GM12865 (cell line): ENCODE measurements around the gene EPO.

Experiments used
- DNase-seq: peaks from one replicate; pipeline ENCODE4 v3.0.0; 2010; ENCODE audit warnings: low read depth
- H3K4me3 ChIP-seq: 2 replicates; pipeline ENCODE4 v1.5.1; 2011; ENCODE audit warnings: mild to moderate bottlenecking, low read depth, low read length, control low read depth
- TF ChIP-seq, protein P1 (sequence below): IDR thresholded peaks from 2 replicates; pipeline ENCODE4 v1.5.1; 2011; ENCODE audit warnings: low read length, control low read depth, low read depth, inconsistent platforms; ENCODE audit not compliant: insufficient read depth; ENCODE audit errors: missing control alignments

EPO gene

DNA sequence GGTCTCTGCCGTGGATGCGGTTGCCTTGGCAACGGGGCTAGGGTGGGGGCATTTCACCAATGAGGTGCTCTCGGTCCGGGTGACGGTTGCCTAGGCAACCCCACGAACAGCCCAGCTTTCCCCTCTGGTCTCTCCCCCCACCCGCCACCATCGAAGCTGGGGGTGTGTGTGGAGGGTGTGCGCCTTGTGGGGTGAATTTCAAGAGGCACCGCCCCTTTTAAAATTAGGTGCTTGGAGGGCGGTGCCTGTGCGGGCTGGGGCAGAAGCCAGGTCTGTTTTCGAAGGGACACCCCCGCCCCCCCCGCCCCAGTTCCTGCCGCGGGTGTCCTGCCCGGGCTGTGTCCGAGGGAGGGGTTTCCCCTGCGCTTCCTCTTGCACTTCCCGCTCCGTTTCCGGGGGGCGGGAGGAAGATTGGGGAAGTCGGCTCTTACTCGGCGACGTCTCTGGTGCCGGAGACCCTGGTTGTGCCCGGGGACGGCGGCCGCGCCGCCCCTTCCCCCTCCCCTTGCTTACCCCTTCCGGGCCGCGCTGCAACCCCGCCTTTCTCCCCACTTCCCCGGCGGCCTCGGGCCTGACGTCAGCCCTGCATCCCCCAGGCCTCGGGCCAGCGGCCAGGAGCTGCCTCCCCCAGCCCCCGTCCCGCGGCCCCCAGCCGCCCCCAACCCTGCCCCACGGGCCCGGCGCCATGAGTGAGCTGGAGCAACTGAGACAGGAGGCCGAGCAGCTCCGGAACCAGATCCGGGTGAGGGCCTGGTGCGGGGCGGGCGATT, 44.5 kb upstream of the EPO start:
- TF ChIP-seq, protein P1, sequence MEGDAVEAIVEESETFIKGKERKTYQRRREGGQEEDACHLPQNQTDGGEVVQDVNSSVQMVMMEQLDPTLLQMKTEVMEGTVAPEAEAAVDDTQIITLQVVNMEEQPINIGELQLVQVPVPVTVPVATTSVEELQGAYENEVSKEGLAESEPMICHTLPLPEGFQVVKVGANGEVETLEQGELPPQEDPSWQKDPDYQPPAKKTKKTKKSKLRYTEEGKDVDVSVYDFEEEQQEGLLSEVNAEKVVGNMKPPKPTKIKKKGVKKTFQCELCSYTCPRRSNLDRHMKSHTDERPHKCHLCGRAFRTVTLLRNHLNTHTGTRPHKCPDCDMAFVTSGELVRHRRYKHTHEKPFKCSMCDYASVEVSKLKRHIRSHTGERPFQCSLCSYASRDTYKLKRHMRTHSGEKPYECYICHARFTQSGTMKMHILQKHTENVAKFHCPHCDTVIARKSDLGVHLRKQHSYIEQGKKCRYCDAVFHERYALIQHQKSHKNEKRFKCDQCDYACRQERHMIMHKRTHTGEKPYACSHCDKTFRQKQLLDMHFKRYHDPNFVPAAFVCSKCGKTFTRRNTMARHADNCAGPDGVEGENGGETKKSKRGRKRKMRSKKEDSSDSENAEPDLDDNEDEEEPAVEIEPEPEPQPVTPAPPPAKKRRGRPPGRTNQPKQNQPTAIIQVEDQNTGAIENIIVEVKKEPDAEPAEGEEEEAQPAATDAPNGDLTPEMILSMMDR = no peak
- peak; percentile 91 for DNase-seq
- peak overlapping the region; percentile 68 for H3K4me3 ChIP-seq

DNA sequence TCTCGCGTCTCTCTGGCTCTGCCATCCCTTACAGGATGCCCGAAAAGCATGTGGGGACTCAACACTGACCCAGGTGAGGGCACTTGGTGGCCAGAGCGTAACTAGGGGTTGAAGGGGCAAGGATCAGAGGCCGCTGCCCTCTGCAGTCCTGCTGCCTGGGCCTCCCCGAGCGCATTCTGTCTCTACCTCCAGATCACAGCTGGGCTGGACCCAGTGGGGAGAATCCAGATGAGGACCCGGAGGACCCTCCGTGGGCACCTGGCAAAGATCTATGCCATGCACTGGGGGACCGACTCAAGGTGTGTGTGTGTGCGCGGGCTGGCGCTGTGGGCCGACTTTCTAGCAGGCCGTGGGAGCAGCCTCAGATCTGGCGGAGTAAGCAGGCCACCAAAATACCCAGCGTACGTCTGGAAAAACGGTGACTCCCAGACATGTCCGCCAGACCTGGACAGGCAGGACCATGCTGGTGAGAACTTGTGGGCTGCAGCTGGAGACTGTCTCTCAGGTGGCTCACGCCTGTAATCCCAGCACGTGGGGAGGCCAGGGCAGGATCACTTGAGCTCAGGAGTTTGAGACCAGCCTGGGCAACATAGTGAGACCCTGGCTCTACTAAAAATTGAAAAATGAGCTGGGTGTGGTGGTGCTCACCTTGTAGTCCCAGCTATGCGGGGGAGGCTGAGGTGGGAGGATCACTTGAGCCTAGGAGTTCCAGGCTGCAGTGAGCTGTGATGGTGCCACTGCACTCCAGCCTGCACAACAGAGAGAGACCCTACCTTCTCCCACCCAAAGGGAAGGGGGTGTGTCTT, 43.6 kb upstream of the EPO start:
- TF ChIP-seq, protein P1 = no peak
- DNase-seq = no peak
- peak overlapping the region; percentile 68 for H3K4me3 ChIP-seq

DNA sequence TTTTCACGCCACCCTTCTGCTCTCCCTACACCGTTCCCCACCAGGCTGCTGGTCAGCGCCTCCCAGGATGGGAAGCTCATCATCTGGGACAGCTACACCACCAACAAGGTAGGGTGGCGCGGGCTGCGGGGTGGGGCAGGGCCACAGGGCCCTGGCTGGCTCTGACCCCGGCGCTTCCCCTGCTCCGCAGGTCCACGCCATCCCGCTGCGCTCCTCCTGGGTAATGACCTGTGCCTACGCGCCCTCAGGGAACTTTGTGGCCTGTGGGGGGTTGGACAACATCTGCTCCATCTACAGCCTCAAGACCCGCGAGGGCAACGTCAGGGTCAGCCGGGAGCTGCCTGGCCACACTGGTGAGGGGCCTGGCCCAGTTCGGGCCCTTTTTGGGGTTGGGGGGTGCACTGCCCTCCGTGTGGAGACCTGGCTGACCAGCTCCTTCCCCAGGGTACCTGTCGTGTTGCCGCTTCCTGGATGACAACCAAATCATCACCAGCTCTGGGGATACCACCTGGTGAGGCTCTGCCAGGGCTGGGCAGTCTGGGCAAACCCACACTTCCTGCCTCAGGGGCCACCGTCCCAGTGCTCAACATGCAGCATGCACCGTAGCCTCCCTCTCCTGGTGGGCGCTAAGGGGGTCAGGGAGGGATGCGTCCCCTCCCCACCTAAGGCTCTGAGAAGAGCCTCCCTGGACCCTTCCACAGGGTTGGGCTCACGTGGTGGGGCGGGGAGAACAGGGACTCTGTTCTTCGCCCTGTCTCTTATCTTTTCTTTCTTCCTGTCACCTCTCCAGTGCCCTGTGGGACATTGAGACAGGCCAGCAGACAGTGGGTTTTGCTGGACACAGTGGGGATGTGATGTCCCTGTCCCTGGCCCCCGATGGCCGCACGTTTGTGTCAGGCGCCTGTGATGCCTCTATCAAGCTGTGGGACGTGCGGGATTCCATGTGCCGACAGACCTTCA, 42.7 kb upstream of the EPO start:
- no peak for DNase-seq
- no peak overlapping the region for H3K4me3 ChIP-seq
- TF ChIP-seq, protein P1 = no peak

DNA sequence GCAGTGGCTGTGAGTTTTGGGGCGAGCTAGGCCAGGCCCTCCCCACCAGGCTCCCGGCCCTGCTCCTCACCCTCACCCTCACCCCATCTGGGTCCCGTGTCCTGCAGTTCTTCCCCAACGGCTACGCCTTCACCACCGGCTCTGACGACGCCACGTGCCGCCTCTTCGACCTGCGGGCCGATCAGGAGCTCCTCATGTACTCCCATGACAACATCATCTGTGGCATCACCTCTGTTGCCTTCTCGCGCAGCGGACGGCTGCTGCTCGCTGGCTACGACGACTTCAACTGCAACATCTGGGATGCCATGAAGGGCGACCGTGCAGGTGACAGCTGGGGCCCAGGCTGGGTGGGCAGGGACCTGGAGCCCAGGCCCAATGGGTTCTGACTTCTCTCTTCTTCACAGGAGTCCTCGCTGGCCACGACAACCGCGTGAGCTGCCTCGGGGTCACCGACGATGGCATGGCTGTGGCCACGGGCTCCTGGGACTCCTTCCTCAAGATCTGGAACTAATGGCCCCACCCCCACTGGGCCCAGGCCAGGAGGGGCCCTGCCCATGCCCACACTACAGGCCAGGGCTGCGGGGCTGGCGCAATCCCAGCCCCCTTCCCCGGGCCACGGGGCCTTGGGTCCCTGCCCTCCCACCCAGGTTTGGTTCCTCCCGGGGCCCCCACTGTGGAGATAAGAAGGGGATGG, 41.8 kb upstream of the EPO start:
- no peak for DNase-seq

DNA sequence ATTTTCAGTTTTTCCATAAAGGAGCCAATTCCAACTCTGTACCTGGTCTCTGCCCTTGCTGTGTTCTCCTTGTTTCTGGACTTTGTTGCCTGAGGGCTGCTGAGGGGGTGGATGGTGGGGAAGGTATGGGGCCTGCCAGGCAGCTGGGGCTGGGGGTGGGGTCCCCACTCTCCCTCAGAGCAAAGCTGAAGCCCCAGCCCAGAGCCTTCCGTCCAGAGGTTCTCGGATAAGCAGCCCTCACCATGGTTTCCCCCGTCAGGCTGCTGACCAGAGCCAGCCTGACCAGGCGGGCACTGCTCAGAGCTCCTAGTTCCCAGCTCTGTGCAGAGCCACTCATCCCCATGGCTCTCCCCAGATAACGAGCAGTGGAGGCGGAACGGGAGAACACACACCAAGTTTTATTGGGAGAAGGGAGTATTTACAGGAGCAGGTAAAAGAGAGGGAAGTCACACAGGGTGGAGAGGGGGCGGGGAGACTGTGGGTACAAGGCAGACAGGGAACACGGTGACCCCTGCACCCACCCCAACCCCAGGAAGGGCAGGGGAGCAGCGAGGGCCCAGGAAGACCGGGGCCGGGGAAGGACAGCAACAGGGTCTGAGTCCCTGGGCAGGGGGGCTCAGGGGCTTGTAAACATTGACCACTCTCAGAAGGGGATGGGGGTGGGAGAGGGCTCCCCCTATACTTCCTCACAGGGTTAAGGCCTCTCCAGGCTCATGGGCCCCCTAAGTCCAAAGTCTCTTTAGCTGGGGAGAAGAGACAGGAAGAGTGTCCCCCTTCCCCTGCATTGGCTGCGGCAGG, 40.9 kb upstream of the EPO start:
- no peak for DNase-seq
- H3K4me3 ChIP-seq = no peak overlapping the region
- TF ChIP-seq, protein P1 = no peak

More for the DNA sequence above, 41.8 kb upstream of the EPO start:
- TF ChIP-seq, protein P1 = no peak
- no peak overlapping the region for H3K4me3 ChIP-seq
